Activated CD4-positive, alpha-beta T cell treated with anti-CD3 and anti-CD28 coated beads, Interleukin-2, amount 10 ng/mL, durations not matched to agents 7 days and 5 days (primary cell): ENCODE measurements around the gene RAP2B. TPM values are rescaled to one million over a fixed set of nuclear protein-coding genes. Genes with fewer than 3 reads are reported as not detected.

Source experiments
- CTCF ChIA-PET: fragments of 350-600 bp; sonication (Branson Sonifier 250); formaldehyde crosslinking; loops from one replicate; lab custom pipeline; 2021; ENCODE audit warnings: antibody characterized with exemption; lab: Charles Lee
- POLR2A ChIA-PET: fragments of 350-600 bp; sonication (Branson Sonifier 250); formaldehyde crosslinking; loops from one replicate; lab custom pipeline; 2021; ENCODE audit warnings: antibody characterized with exemption; lab: Charles Lee
- DNase-seq: peaks from one replicate; pipeline ENCODE4 v3.0.0-alpha.2; 2020
- H3K27ac Mint-ChIP-seq: one replicate; pipeline ENCODE4 v1.8.0; 2021; ENCODE audit warnings: mild to moderate bottlenecking, moderate library complexity, mixed read lengths
- H3K27me3 Mint-ChIP-seq: one replicate; pipeline ENCODE4 v1.8.0; 2021; ENCODE audit warnings: mixed read lengths
- H3K36me3 Mint-ChIP-seq: one replicate; pipeline ENCODE4 v1.8.0; 2021; ENCODE audit warnings: low read depth, mixed read lengths
- H3K4me1 Mint-ChIP-seq: one replicate; pipeline ENCODE4 v1.8.0; 2021; ENCODE audit warnings: mixed read lengths
- H3K4me3 Mint-ChIP-seq: one replicate; pipeline ENCODE4 v1.8.0; 2021; ENCODE audit warnings: mild to moderate bottlenecking, moderate library complexity, mixed read lengths
- H3K9me3 Mint-ChIP-seq: one replicate; pipeline ENCODE4 v1.8.0; 2021; ENCODE audit warnings: mixed read lengths
- total RNA-seq, 2 experiments: library from RNA; stranded (reverse); gene quantifications; one replicate each; pipeline ENCODE4 v1.2.3, GENCODE V29; 2021

Gene RAP2B
- total RNA-seq, 2 experiments from 2014 or later, result 22.5 to 23.7 TPM

- Mint-ChIP-seq H3K9me3 (peaks cover 9% of the 10 kb centered on the region), H3K27me3 (no peaks in the 10 kb centered on the region), H3K4me1 (peaks cover 66% of the 10 kb centered on the region), H3K4me3 (no peak overlapping the region), H3K27ac (peak overlapping the region; percentile 63), H3K36me3 (peaks cover 21% of the 10 kb centered on the region)
- POLR2A ChIA-PET, result no interaction called here
- CTCF ChIA-PET, result no interaction called here
- DNase-seq, result no peak
Observed at GRCh38 chr3:153219146-153219545, 57.1 kb downstream of the RAP2B start.
